A549 (cell line): Measurements from ENCODE around the gene SOS1. TPM values are rescaled to one million over a fixed set of nuclear protein-coding genes. Genes with fewer than 3 reads are reported as not detected.

Source experiments
- ATAC-seq, 2 experiments: fragments of 200-7000 bp in 1 of 2; fragments of >200 bp in 1 of 2; cut with Nextera tagmentation in 1 of 2; cut with Tn5 transposase in 1 of 2; 3 replicates each; pipeline versions ENCODE4 v1.8.0 to v1.9.1; 2018 to 2020; ENCODE audit warnings: mild to moderate bottlenecking in 1 of 2, moderate library complexity in 1 of 2
- CTCF ChIA-PET: fragments of 300-600 bp; sonication (Branson Sonifier 250); formaldehyde crosslinking; extraction: SDS; loops from one replicate; lab custom pipeline; 2021; ENCODE audit warnings: antibody characterized with exemption, inconsistent platforms; lab: Yijun Ruan, JAX
- POLR2A ChIA-PET: fragments of 350-600 bp; formaldehyde crosslinking; extraction: SDS; loops from one replicate; lab custom pipeline; 2021; ENCODE audit warnings: antibody characterized with exemption, inconsistent platforms; lab: Yijun Ruan, JAX
- DNase-seq, 2 experiments: peaks; one replicate each; pipeline versions ENCODE4 v3.0.0 to v3.0.0-alpha.2; 2011 to 2016; ENCODE audit warnings: low read depth in 1 of 2, low spot score in 1 of 2
- FAIRE-seq: peaks from 2 replicates; lab custom pipeline; 2011; peaks lifted over from hg19 to GRCh38; lab: Jason Lieb, UNC
- H3K27ac ChIP-seq, 2 experiments: fragments of >200 bp; sonication (Bioruptor Twin); formaldehyde crosslinking; 3 replicates each; pipeline ENCODE4 v1.5.1; 2016 to 2017
- H3K4me1 ChIP-seq: fragments of >200 bp; sonication (Bioruptor Twin); formaldehyde crosslinking; 3 replicates; pipeline ENCODE4 v1.6.1; 2016
- H3K4me2 ChIP-seq: fragments of >200 bp; sonication (Bioruptor Twin); formaldehyde crosslinking; 3 replicates; pipeline ENCODE4 v1.6.1; 2016
- H3K4me3 ChIP-seq: fragments of >200 bp; sonication (Bioruptor Twin); formaldehyde crosslinking; 3 replicates; pipeline ENCODE4 v1.5.1; 2016
- H3K9me3 ChIP-seq: fragments of >200 bp; sonication (Bioruptor Twin); formaldehyde crosslinking; 3 replicates; pipeline ENCODE4 v1.6.1; 2016
- BHLHE40 ChIP-seq: IDR thresholded peaks from 2 replicates; pipeline ENCODE4 v1.6.1; 2012; ENCODE audit warnings: low read depth, low read length, inconsistent platforms
- CBX2 ChIP-seq: fragments of 200-600 bp; sonication (generic); IDR thresholded peaks from 2 replicates; pipeline ENCODE4 v1.6.1; 2016; ENCODE audit warnings: low read depth, mild to moderate bottlenecking, borderline replicate concordance
- CBX8 ChIP-seq: fragments of 200-600 bp; sonication (generic); IDR thresholded peaks from 2 replicates; pipeline ENCODE4 v1.6.1; 2016
- CHD2 ChIP-seq: fragments of 150-350 bp; IDR thresholded peaks from 2 replicates; pipeline ENCODE4 v1.6.1; 2014; ENCODE audit warnings: low read length; ENCODE audit not compliant: partially characterized antibody
- CHD4 ChIP-seq: fragments of 200-600 bp; sonication (generic); IDR thresholded peaks from 2 replicates; pipeline ENCODE4 v1.6.1; 2016; ENCODE audit warnings: antibody characterized with exemption, mild to moderate bottlenecking, borderline replicate concordance
- EHF ChIP-seq: fragments of 250-450 bp; sonication (Bioruptor Pico); IDR thresholded peaks from 2 replicates; pipeline ENCODE4 v1.5.0; 2020; ENCODE audit warnings: mild to moderate bottlenecking
- ESRRA ChIP-seq: fragments of 150-350 bp; IDR thresholded peaks from 2 replicates; pipeline ENCODE4 v1.6.1; 2014; ENCODE audit warnings: mild to moderate bottlenecking, low read length, borderline replicate concordance
- FOXS1 ChIP-seq: fragments of 250-450 bp; sonication (Bioruptor Pico); IDR thresholded peaks from 2 replicates; pipeline ENCODE4 v1.5.0; 2020; ENCODE audit warnings: mild to moderate bottlenecking, moderate library complexity
- HES2 ChIP-seq: fragments of >200 bp; sonication (Bioruptor Twin); formaldehyde crosslinking; IDR thresholded peaks from 2 replicates; pipeline ENCODE4 v1.6.1; 2016
- HEYL ChIP-seq: fragments of 250-450 bp; sonication (Bioruptor Pico); IDR thresholded peaks from 2 replicates; pipeline ENCODE4 v1.8.0; 2021; ENCODE audit warnings: mild to moderate bottlenecking, moderate library complexity
- HOXA7 ChIP-seq: fragments of 250-450 bp; sonication (Bioruptor Pico); IDR thresholded peaks from 2 replicates; pipeline ENCODE4 v1.5.0; 2020; ENCODE audit warnings: mild to moderate bottlenecking, moderate library complexity
- HOXB13 ChIP-seq: fragments of 250-450 bp; sonication (Bioruptor Pico); IDR thresholded peaks from 2 replicates; pipeline ENCODE4 v1.5.0; 2020; ENCODE audit warnings: low read depth, mild to moderate bottlenecking, moderate library complexity
- HOXB5 ChIP-seq: fragments of 250-450 bp; sonication (Bioruptor Pico); IDR thresholded peaks from 2 replicates; pipeline ENCODE4 v1.5.0; 2020; ENCODE audit warnings: mild to moderate bottlenecking, moderate library complexity
- JUN ChIP-seq, 2 experiments: fragments of >200 bp; sonication (Bioruptor Twin); formaldehyde crosslinking; IDR thresholded peaks; 2 replicates in 1 of 2; 3 replicates in 1 of 2; pipeline ENCODE4 v1.6.1; 2016 to 2017
- KDM5A ChIP-seq: fragments of 200-600 bp; sonication (generic); IDR thresholded peaks from 2 replicates; pipeline ENCODE4 v1.6.1; 2016; ENCODE audit warnings: antibody characterized with exemption, mild to moderate bottlenecking
- PHF8 ChIP-seq: fragments of 200-600 bp; sonication (generic); IDR thresholded peaks from 2 replicates; pipeline ENCODE4 v1.6.1; 2016; ENCODE audit warnings: low read depth, mild to moderate bottlenecking, antibody characterized with exemption, moderate library complexity, borderline replicate concordance
- POLR2AphosphoS2 ChIP-seq: conservative IDR thresholded peaks from 2 replicates; pipeline ENCODE4 v1.6.1; 2012; ENCODE audit warnings: low read length, improper control_type of control experiment, inconsistent platforms
- RAD21 ChIP-seq, 2 experiments: fragments of >200 bp in 1 of 2; sonication (Bioruptor Twin) in 1 of 2; formaldehyde crosslinking in 1 of 2; IDR thresholded peaks in 1 of 2; conservative IDR thresholded peaks in 1 of 2; 2 replicates in 1 of 2; 3 replicates in 1 of 2; pipeline ENCODE4 v1.6.1; 2012 to 2018; ENCODE audit warnings: inconsistent platforms in 1 of 2
- RARB ChIP-seq: fragments of 250-450 bp; sonication (Bioruptor Pico); IDR thresholded peaks from 2 replicates; pipeline ENCODE4 v1.8.0; 2021; ENCODE audit warnings: mild to moderate bottlenecking, moderate library complexity
- RNF2 ChIP-seq: fragments of 200-600 bp; sonication (generic); IDR thresholded peaks from 2 replicates; pipeline ENCODE4 v1.6.1; 2016; ENCODE audit warnings: low read depth, mild to moderate bottlenecking, antibody characterized with exemption, moderate library complexity, borderline replicate concordance
- SREBF2 ChIP-seq: fragments of 450-650 bp; IDR thresholded peaks from 2 replicates; pipeline ENCODE4 v1.6.1; 2014; ENCODE audit warnings: mild to moderate bottlenecking, moderate library complexity
- TFCP2L1 ChIP-seq: fragments of 250-450 bp; sonication (Bioruptor Pico); IDR thresholded peaks from 2 replicates; pipeline ENCODE4 v1.5.0; 2021; ENCODE audit warnings: mild to moderate bottlenecking
- USF2 ChIP-seq: fragments of 450-650 bp; IDR thresholded peaks from 2 replicates; pipeline ENCODE4 v1.6.1; 2014; ENCODE audit warnings: antibody characterized with exemption
- ZC3H11A ChIP-seq: fragments of 450-650 bp; IDR thresholded peaks from 2 replicates; pipeline ENCODE4 v1.6.1; 2014; ENCODE audit warnings: antibody characterized with exemption, mild to moderate bottlenecking
- WGBS: methylation state at CpG from one replicate; pipeline ENCODE4 v1.1.6; 2017; ENCODE audit errors: missing lambda C conversion rate; 5-methylcytosine and 5-hydroxymethylcytosine counted together
- polyA plus RNA-seq, 4 experiments: library from polyadenylated mRNA; depleted of rRNA in 3 of 4; stranded (reverse); fragments of >200 nt; fragmentation: RNase III in 1 of 4; extraction: RNeasy Plus Mini Kit Qiagen cat#74134 plus additional on column Dnase treatment in 1 of 4; gene quantifications; 2 replicates in 3 of 4; 3 replicates in 1 of 4; pipeline ENCODE4 v1.2.3, GENCODE V29; 2011 to 2017
- TF ChIP-seq, protein P1 (sequence below): IDR thresholded peaks from 2 replicates; pipeline ENCODE4 v1.6.1; 2012

SOS1 gene
- polyA plus RNA-seq, 2 of the 4 experiments (the other 2 are of a cell fraction): 19.6 to 48.9 TPM

DNA sequence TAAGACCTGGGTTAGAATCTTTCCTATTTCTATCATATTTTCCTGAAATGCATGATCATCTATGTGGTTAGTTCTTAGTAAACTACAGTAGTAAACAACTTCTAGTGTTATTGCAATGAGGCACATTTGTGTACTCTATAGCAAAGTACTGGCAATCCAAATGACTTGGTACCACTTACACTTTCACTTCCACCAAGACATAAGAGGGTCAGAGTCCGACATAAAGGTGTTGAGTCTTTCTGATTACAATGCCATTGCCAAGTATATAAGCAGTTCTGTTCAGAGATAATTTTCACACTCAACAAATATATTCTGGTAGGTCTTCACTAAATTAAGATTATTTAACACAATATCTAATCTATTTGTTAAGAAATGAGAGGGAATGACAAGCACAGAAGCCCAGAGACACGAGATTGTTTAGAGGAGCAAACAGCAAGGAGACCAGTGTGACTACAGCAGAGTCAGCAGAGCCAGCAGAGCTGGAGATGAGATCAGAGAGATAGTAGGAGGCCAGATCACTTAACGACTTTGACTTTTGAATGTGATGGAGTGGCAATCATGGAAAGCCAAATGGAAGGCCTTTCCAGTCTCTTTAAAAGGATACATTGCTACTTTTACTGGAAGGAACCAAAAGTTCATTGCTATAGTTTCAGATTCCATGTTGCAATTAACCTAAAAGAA, 27.5 kb downstream of the SOS1 start:
- H3K4me1 ChIP-seq: no peaks in the 10 kb centered on the region
- no peak overlapping the region for H3K4me3 ChIP-seq
- H3K4me2 ChIP-seq: no peak overlapping the region
- FAIRE-seq (no peak), ATAC-seq (no peak), DNase-seq (no peak)
- H3K27ac ChIP-seq: no peak overlapping the region
- ChIA-PET CTCF (no interaction called here), POLR2A (no interaction called here)
- no peaks in the 10 kb centered on the region for H3K9me3 ChIP-seq
- TF ChIP-seq FOXS1 (CRISPR knock-in tag) (no peak), USF2 (no peak), RARB (CRISPR knock-in tag) (no peak), TFCP2L1 (no peak), HOXB13 (CRISPR knock-in tag) (no peak), ZC3H11A (no peak), JUN (IDR thresholded peaks at IDR 0.05) (no peak), EHF (CRISPR knock-in tag) (no peak), HOXA7 (no peak), HEYL (CRISPR knock-in tag) (no peak), HOXB5 (CRISPR knock-in tag) (no peak), RAD21 (conservative IDR thresholded peaks at IDR 0.05 in 1 of 2, IDR thresholded peaks at IDR 0.05 in 1 of 2) (no peak), KDM5A (no peak), CHD2 (no peak), CBX2 (no peak)
- WGBS: 80% methylated on average over 3 of the region's 3 CpGs

- Histone ChIP-seq H3K4me1 (no peaks in the 10 kb centered on the region), H3K4me3 (no peak overlapping the region), H3K9me3 (no peaks in the 10 kb centered on the region), H3K27ac (no peak overlapping the region), H3K4me2 (no peak overlapping the region)
- no peak for FAIRE-seq
- ChIA-PET CTCF (no interaction called here), POLR2A (no interaction called here)
- no peak for ATAC-seq
- 92% methylated on average over 4 of the region's 4 CpGs for WGBS
- no peak for DNase-seq
- TF ChIP-seq JUN (IDR thresholded peaks at IDR 0.05) (no peak), ZC3H11A (no peak), ESRRA (no peak), CBX8 (no peak), RNF2 (no peak), HES2 (no peak), HOXA7 (no peak), BHLHE40 (no peak), CHD2 (no peak), CHD4 (no peak)
Observed at GRCh38 chr2:39091543-39091942, 29.3 kb downstream of the SOS1 start.

DNA sequence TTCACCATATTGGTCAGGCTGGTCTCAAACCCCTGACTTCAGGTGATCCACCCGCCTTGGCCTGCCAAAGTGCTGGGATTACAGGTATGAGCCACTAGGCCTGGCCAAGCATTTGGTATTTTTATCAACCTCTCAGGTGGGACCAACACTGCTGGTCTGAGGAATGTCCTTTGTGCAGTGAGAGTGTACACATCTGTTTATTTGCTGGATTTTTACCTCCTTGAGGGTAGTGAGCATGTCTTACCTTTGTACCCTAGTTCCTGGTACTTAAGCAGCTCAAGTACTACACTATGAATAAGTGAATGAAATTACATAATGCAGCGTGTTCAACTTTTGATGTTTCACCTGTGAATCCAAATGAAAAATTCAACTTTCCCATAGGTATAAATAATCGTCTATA, 29.8 kb downstream of the SOS1 start:
- ATAC-seq (no peak), FAIRE-seq (no peak), DNase-seq (no peak)
- H3K4me1 ChIP-seq: no peaks in the 10 kb centered on the region
- no peak for TF ChIP-seq PHF8
- no peak for TF ChIP-seq POLR2AphosphoS2
- TF ChIP-seq, protein P1, sequence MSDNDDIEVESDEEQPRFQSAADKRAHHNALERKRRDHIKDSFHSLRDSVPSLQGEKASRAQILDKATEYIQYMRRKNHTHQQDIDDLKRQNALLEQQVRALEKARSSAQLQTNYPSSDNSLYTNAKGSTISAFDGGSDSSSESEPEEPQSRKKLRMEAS: no peak
- no peak for TF ChIP-seq SREBF2
- ChIA-PET POLR2A (no interaction called here), CTCF (interaction anchor here (1.0 kb wide), 1 partner anchor 34 kb away, joined by 3 read pairs; no protein-coding TSS in a partner anchor)
- no peaks in the 10 kb centered on the region for H3K9me3 ChIP-seq
- no peak overlapping the region for H3K27ac ChIP-seq
- 93% methylated on average over 3 of the region's 3 CpGs for WGBS
- no peak overlapping the region for H3K4me2 ChIP-seq
- H3K4me3 ChIP-seq: no peak overlapping the region
